ENCODE measurements around the gene TTC39B.

DNA sequence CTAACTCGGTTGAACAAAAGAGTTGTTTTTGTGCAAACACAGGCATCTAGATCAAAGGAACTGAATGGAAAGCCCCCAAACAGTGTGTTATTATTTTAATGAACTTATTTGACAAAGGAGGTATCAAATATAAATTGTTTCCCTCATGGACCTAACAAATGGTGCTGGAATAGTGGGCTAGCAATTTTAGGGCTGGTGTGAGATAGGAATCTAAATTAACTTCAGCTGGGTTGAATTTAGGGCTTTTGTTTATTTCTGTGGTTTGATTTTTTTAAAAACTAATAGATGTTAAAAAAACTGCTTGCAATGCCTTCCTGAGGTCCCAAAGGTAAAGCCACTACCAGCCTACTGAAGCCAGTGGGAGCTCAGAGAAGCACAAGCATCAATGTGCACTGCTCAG lies 42.1 kb downstream of the TTC39B start:
- TF ChIP-seq POLR2AphosphoS5 (IDR thresholded peaks at IDR 0.05) = no peak
- TF ChIP-seq, protein P1, sequence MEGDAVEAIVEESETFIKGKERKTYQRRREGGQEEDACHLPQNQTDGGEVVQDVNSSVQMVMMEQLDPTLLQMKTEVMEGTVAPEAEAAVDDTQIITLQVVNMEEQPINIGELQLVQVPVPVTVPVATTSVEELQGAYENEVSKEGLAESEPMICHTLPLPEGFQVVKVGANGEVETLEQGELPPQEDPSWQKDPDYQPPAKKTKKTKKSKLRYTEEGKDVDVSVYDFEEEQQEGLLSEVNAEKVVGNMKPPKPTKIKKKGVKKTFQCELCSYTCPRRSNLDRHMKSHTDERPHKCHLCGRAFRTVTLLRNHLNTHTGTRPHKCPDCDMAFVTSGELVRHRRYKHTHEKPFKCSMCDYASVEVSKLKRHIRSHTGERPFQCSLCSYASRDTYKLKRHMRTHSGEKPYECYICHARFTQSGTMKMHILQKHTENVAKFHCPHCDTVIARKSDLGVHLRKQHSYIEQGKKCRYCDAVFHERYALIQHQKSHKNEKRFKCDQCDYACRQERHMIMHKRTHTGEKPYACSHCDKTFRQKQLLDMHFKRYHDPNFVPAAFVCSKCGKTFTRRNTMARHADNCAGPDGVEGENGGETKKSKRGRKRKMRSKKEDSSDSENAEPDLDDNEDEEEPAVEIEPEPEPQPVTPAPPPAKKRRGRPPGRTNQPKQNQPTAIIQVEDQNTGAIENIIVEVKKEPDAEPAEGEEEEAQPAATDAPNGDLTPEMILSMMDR (IDR thresholded peaks at IDR 0.05) = no peak
